Muscle layer of colon (tissue), 2 donors: ENCODE results near the gene FBXO10.
A peak's percentile ranks its signal among the peaks of the same experiment; 100 is the strongest.

Experiments used
- H3K27ac ChIP-seq: one replicate; pipeline ENCODE4 v1.7.0; 2013; ENCODE audit warnings: low read depth, mild to moderate bottlenecking, low read length, moderate library complexity
- H3K27me3 ChIP-seq, 2 donors: one replicate each; pipeline ENCODE4 v1.7.0; 2013; ENCODE audit warnings: low read length in 2 of 2, mild to moderate bottlenecking in 2 of 2; ENCODE audit not compliant: insufficient read depth in 2 of 2, control insufficient read depth in 1 of 2
- H3K36me3 ChIP-seq: one replicate; pipeline ENCODE4 v1.7.0; 2013; ENCODE audit warnings: mild to moderate bottlenecking, low read length; ENCODE audit not compliant: insufficient read depth
- H3K4me1 ChIP-seq: one replicate; pipeline ENCODE4 v1.7.0; 2013; ENCODE audit warnings: mild to moderate bottlenecking, low read length; ENCODE audit not compliant: insufficient read depth
- H3K4me3 ChIP-seq, 2 donors: one replicate each; pipeline ENCODE4 v1.7.0; 2013; ENCODE audit warnings: low read length in 2 of 2, low read depth in 1 of 2, mild to moderate bottlenecking in 1 of 2, moderate library complexity in 1 of 2
- H3K9ac ChIP-seq: one replicate; pipeline ENCODE4 v1.7.0; 2013; ENCODE audit warnings: low read length
- H3K9me3 ChIP-seq: one replicate; pipeline ENCODE4 v1.7.0; 2013; ENCODE audit warnings: mild to moderate bottlenecking, low read length
- donor health status: abdominal sarcoma.
- donor health status: Adenocarcinoma of cecum.

The FBXO10 gene, protein sequence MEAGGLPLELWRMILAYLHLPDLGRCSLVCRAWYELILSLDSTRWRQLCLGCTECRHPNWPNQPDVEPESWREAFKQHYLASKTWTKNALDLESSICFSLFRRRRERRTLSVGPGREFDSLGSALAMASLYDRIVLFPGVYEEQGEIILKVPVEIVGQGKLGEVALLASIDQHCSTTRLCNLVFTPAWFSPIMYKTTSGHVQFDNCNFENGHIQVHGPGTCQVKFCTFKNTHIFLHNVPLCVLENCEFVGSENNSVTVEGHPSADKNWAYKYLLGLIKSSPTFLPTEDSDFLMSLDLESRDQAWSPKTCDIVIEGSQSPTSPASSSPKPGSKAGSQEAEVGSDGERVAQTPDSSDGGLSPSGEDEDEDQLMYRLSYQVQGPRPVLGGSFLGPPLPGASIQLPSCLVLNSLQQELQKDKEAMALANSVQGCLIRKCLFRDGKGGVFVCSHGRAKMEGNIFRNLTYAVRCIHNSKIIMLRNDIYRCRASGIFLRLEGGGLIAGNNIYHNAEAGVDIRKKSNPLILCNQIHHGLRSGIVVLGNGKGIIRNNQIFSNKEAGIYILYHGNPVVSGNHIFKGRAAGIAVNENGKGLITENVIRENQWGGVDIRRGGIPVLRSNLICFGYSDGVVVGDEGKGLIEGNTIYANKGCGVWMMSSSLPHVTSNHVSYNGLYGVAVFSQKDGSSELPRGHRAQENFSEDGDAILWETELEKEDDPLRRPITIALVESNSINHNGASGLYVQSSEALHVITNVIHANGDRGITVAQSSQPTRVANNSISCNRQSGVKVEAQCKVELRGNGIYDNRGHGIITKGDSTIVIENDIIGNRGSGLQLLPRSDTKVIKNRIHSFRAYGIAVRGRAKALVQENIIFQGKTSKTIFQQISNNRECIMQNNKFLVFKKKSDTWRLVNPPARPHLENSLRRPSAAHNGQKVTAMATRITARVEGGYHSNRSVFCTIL

GRCh38 chr9:37575921-37576721 lies at the start of gene FBXO10:
Gene FBXO10, minus strand, starts transcription at chr9:37576380. Its CDS starts 34,612 bp downstream, at chr9:37541768.
- Histone ChIP-seq H3K9ac (peak within 1 kb of the TSS; percentile 82), H3K4me1 (peaks cover 30% of the 10 kb centered on the region), H3K4me3 (peak within 1 kb of the TSS; percentile 73 to 85), H3K27me3 (no peaks in the 10 kb centered on the region), H3K36me3 (peaks cover 5% of the 10 kb centered on the region), H3K9me3 (no peaks in the 10 kb centered on the region), H3K27ac (peak within 1 kb of the TSS; percentile 95)

- no peaks in the 10 kb centered on the region for H3K9me3 ChIP-seq
- H3K4me1 ChIP-seq: no peaks in the 10 kb centered on the region
- no peak overlapping the region for H3K9ac ChIP-seq
- H3K27me3 ChIP-seq: no peaks in the 10 kb centered on the region
- no peaks in the 10 kb centered on the region for H3K36me3 ChIP-seq
- H3K4me3 ChIP-seq: no peak overlapping the region
- H3K27ac ChIP-seq: no peak overlapping the region
These were observed 49.6 kb upstream of the FBXO10 start for GRCh38 chr9:37625758-37626147.

- Histone ChIP-seq H3K9ac (no peak overlapping the region), H3K4me3 (no peak overlapping the region), H3K4me1 (no peaks in the 10 kb centered on the region), H3K9me3 (no peaks in the 10 kb centered on the region), H3K36me3 (no peaks in the 10 kb centered on the region), H3K27ac (no peak overlapping the region), H3K27me3 (no peaks in the 10 kb centered on the region)
These were observed 49.0 kb upstream of the FBXO10 start for GRCh38 chr9:37625036-37625757.

DNA sequence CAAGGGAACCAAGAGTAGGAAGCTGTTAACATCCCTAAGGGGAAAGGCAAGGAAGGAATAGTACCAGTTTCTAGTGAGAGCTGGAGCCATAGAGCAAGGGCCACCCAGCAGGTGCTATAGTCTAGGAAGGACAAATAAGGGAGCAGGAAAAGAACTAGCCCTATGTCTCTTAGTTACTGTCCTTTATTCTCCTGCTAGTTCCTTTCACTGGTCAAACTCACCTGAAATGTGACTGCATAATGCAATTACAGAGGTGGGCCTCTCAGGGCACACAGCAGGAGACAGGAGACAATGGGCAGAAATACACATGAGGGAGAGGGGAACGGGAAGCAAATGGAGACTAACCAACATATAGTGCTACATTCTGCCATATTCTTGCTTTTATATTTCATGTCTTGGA lies 47.9 kb upstream of the FBXO10 start:
- no peak overlapping the region for H3K27ac ChIP-seq
- no peak overlapping the region for H3K9ac ChIP-seq
- no peaks in the 10 kb centered on the region for H3K9me3 ChIP-seq
- H3K27me3 ChIP-seq: no peaks in the 10 kb centered on the region
- no peaks in the 10 kb centered on the region for H3K4me1 ChIP-seq
- no peaks in the 10 kb centered on the region for H3K36me3 ChIP-seq
- no peak overlapping the region for H3K4me3 ChIP-seq

DNA sequence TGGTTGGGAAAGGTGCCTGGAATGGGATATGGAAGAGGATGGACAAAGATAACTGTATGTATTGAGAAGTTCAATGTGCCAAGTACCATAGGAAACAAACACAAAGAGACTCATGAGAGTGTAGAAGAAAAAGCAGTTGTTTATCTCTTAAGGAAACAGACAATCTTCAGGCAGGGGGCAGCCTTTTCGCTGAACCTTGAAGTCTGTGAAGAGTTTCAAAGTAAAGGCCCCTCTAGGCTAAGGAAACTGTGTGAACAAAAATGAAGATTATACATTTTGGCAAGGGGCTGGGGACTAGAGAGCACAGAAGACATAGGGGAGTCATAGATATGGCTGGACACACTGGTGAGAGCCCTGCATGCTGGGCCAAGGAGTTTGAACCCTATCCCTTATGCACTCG lies 47.1 kb upstream of the FBXO10 start:
- Histone ChIP-seq H3K9me3 (no peaks in the 10 kb centered on the region), H3K4me3 (no peak overlapping the region), H3K36me3 (no peaks in the 10 kb centered on the region), H3K27ac (no peak overlapping the region), H3K4me1 (no peaks in the 10 kb centered on the region), H3K27me3 (no peaks in the 10 kb centered on the region), H3K9ac (no peak overlapping the region)

DNA sequence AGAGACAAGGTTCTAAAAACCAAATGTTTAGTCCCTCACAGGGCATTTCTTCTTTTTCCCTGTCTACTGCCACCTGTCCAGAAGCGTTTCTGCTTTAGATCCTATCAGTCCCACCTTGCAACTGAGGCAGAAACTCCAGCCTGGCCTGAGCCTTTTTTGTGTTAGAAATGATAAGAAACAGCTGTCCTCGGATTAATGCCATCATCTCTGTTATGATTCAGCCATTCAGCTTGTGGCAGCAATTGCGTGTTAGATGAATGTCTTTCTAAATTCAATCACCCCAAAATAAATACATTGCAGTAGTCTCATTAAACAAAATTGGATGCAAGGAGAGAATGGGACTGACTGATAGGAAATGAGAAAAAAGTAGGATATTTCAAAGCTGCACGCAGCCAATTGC lies 46.3 kb upstream of the FBXO10 start:
- Histone ChIP-seq H3K27ac (no peak overlapping the region), H3K9me3 (no peaks in the 10 kb centered on the region), H3K36me3 (no peaks in the 10 kb centered on the region), H3K27me3 (no peaks in the 10 kb centered on the region), H3K4me1 (no peaks in the 10 kb centered on the region), H3K4me3 (no peak overlapping the region), H3K9ac (no peak overlapping the region)

DNA sequence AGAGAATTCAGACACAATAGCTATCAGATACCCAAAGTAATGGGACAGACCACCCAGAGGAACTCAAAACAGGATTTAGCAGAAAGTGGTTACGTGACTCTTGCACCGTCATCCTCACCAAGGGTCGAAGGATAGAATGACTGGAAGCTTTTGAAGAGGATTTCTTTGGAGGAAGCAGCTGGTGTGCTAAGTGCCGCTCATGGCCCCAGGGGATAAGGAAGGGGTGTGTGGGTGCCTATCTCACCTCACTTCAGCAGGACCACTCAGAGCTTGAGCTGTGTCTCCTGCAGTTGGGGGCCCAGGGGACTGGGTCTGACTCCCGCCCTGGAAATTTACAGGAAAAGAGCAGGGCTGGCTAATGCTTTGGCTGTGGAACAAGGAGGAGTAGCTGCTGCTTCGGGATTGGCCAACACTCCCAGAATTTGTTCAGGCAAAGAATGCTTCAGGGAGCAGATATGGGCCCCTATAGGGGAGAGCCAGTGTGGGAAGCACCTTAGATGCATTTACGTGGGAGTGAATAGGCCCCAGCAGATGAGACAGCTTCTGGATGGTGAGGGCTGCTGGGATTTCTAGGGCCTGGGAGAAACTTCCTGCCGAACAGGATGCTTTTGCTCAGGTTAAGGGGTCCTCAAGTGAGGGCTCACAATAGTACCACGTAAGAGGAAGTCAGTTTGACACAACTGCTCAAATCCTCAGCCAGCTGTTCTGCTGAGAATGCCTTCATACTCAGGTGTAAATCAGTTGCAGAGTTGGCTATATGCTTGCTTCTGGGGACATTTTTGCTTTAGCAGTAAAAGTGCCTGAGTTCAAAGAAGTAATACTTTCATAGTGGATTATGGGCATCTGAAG lies 45.3 kb upstream of the FBXO10 start:
- H3K27me3 ChIP-seq: no peaks in the 10 kb centered on the region
- H3K36me3 ChIP-seq: no peaks in the 10 kb centered on the region
- H3K27ac ChIP-seq: no peak overlapping the region
- no peaks in the 10 kb centered on the region for H3K4me1 ChIP-seq
- no peaks in the 10 kb centered on the region for H3K9me3 ChIP-seq
- no peak overlapping the region for H3K4me3 ChIP-seq
- no peak overlapping the region for H3K9ac ChIP-seq

DNA sequence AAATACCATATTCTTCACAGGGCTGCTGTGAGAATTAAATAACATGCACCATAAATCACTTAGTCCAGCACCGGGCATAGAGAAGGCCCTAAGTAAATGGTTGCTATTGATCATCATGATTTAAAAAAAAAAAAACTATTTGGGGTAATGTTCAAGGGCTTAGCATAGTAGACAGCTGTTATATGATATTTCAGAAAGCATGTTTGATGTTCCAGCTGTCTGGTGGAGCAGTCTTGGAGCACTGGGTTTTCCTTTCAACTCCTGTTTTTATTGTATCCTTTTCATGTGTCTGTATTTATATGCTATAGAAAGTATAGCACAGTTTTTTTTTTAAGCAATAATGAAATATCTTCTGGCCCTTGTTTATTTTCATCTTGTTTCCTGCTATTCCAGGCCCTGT lies 44.2 kb upstream of the FBXO10 start:
- Histone ChIP-seq H3K36me3 (no peaks in the 10 kb centered on the region), H3K4me3 (no peak overlapping the region), H3K9ac (no peak overlapping the region)

GRCh38 chr9:37619806-37620205 lies 43.6 kb upstream of the FBXO10 start:
- H3K9me3 ChIP-seq: no peaks in the 10 kb centered on the region
- H3K36me3 ChIP-seq: no peaks in the 10 kb centered on the region
- no peaks in the 10 kb centered on the region for H3K27me3 ChIP-seq
- H3K27ac ChIP-seq: no peak overlapping the region
- no peaks in the 10 kb centered on the region for H3K4me1 ChIP-seq
- no peak overlapping the region for H3K9ac ChIP-seq
- H3K4me3 ChIP-seq: no peak overlapping the region

More for the DNA sequence above, 44.2 kb upstream of the FBXO10 start:
- H3K27me3 ChIP-seq: no peaks in the 10 kb centered on the region
- H3K4me1 ChIP-seq: no peaks in the 10 kb centered on the region
- no peak overlapping the region for H3K27ac ChIP-seq
- H3K9me3 ChIP-seq: no peaks in the 10 kb centered on the region

DNA sequence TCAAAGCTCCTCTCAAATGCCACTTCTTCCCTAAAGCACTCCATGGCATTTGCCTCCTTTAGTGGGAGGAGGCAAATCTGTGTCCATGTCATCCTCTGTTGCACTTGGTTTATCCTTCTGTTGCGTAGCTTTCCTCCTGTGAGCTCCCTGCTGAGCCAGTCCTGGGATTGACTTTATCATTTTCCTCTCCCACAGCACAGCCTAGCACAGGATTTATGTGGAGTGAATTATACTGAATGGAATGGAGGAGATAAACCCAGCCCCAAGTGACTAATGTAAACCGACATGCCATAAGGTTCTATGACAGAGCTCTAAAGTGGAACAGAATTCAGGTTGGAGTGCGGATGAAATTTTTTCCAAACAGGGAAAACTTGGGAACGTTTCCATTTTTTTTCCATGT lies 42.6 kb upstream of the FBXO10 start:
- Histone ChIP-seq H3K4me1 (no peaks in the 10 kb centered on the region), H3K27me3 (no peaks in the 10 kb centered on the region), H3K36me3 (no peaks in the 10 kb centered on the region), H3K9me3 (no peaks in the 10 kb centered on the region), H3K4me3 (no peak overlapping the region), H3K9ac (no peak overlapping the region), H3K27ac (no peak overlapping the region)
